Measurements from ENCODE around the gene CIDEB.
A peak's percentile ranks its signal among the peaks of the same experiment; 100 is the strongest.

The CIDEB gene

GRCh38 chr14:24269368-24269767 lies 38.4 kb downstream of the CIDEB start:
- DNase-seq, result no peak

- no peak for DNase-seq
Observed at GRCh38 chr14:24268225-24268624, 39.6 kb downstream of the CIDEB start.

GRCh38 chr14:24267516-24267915 lies 40.3 kb downstream of the CIDEB start:
- DNase-seq, result no peak

GRCh38 chr14:24266344-24267244 lies 41.2 kb downstream of the CIDEB start:
- no peak for DNase-seq

GRCh38 chr14:24264298-24264697 lies 43.5 kb downstream of the CIDEB start:
- no peak for DNase-seq

GRCh38 chr14:24263848-24264247 lies 43.9 kb downstream of the CIDEB start:
- DNase-seq, result no peak

- DNase-seq, result no peak
Observed at GRCh38 chr14:24262821-24263733, 44.7 kb downstream of the CIDEB start, which contains the start of gene TGM1. Gene TGM1 (minus strand): TSS chr14:24263177. CDS start chr14:24262352, 825 bp downstream.

GRCh38 chr14:24261969-24262327 lies 45.8 kb downstream of the CIDEB start:
- DNase-seq, result no peak

GRCh38 chr14:24261256-24261968 lies 46.4 kb downstream of the CIDEB start:
- no peak for DNase-seq

GRCh38 chr14:24260780-24261157 lies 47.0 kb downstream of the CIDEB start:
- DNase-seq, result no peak

- no peak for DNase-seq
Observed at GRCh38 chr14:24260026-24260779, 47.6 kb downstream of the CIDEB start.

GRCh38 chr14:24259282-24260025 lies 48.3 kb downstream of the CIDEB start:
- peak; percentile 77 for DNase-seq

GRCh38 chr14:24258548-24259265 lies 49.1 kb downstream of the CIDEB start:
- no peak for DNase-seq

GRCh38 chr14:24258119-24258518 lies 49.7 kb downstream of the CIDEB start:
- no peak for DNase-seq

GRCh38 chr14:24256960-24257359 lies 50.8 kb downstream of the CIDEB start:
- no peak for DNase-seq

GRCh38 chr14:24255931-24256711 lies 51.7 kb downstream of the CIDEB start:
- DNase-seq, result no peak

- DNase-seq, result no peak
Observed at GRCh38 chr14:24255438-24255837, 52.3 kb downstream of the CIDEB start.
